Mucosa of descending colon (tissue), 3 donors: ENCODE data around the gene MKLN1. TPM values are rescaled to one million over a fixed set of nuclear protein-coding genes. Genes with fewer than 3 reads are reported as not detected.

Experiments used
- ATAC-seq: fragments of 200-7000 bp; cut with Tn5 transposase; one replicate; pipeline ENCODE4 v1.9.1; 2020; ENCODE audit warnings: mild to moderate bottlenecking, moderate library complexity
- DNase-seq, 3 donors: peaks; one replicate each; pipeline ENCODE4 v3.0.0-alpha.2; 2020
- H3K36me3 ChIP-seq: fragments of 200-600 bp; one replicate; pipeline ENCODE4 v1.8.0; 2021; ENCODE audit warnings: low read depth, mild to moderate bottlenecking
- H3K4me1 ChIP-seq: fragments of 200-600 bp; one replicate; pipeline ENCODE4 v1.8.0; 2021; ENCODE audit warnings: low read depth, mild to moderate bottlenecking
- H3K4me3 ChIP-seq: fragments of 200-600 bp; one replicate; pipeline ENCODE4 v1.8.0; 2021; ENCODE audit warnings: mild to moderate bottlenecking
- H3K9me3 ChIP-seq: fragments of 200-600 bp; one replicate; pipeline ENCODE4 v1.8.0; 2021; ENCODE audit warnings: mild to moderate bottlenecking
- intact Hi-C, 2 donors: fragments of 100-400 bp; cut with DNase I in 1 of 2; cut with micrococcal nuclease in 1 of 2; formaldehyde crosslinking; loops; one replicate each; pipeline versions ENCODE4 v1.11.0 to v1.11.1; 2022; cut with DNase I, micrococcal nuclease
- total RNA-seq, 3 donors: library from RNA; stranded (reverse); fragmentation: NEBNext Ultra II Directional in 2 of 3; extraction: Animal tissue kit (Norgen Biotek cat#: 25700) in 2 of 3; gene quantifications; one replicate each; pipeline versions ENCODE4 v1.2.1 to v1.2.4, GENCODE V29; 2021 to 2023
- TF ChIP-seq, protein P1 (sequence below): fragments of 200-600 bp; IDR thresholded peaks from one replicate; pipeline ENCODE4 v1.8.0; 2022; ENCODE audit warnings: antibody characterized with exemption, mild to moderate bottlenecking
- donor health status: DM: no; HTN: no; CAD: no; lungs with moderate emphysema.
- donor health status: DM: no; HTN: no; CAD: no.
- donor health status: DM: no; HTN: yes; CAD: no.

The MKLN1 gene
- total RNA-seq, 3 donors from 2014 or later: 41.5 to 66.1 (median 47.1) TPM

DNA sequence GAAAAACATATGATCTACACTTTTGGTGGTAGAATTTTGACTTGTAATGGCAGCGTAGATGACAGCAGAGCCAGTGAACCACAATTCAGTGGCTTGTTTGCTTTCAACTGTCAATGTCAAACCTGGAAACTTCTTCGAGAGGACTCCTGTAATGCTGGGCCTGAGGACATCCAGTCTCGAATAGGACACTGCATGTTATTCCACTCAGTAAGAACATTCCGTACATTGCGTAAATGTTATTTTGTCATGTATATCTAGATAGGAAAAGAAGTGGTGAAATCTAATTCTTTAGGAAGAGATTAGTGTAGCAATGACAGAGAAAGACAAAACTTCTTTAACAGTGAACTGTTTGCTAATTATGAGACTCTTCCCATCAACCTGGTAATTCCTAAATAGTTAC lies 115.8 kb downstream of the MKLN1 start:
- no peaks in the 10 kb centered on the region for H3K9me3 ChIP-seq
- TF ChIP-seq, protein P1, sequence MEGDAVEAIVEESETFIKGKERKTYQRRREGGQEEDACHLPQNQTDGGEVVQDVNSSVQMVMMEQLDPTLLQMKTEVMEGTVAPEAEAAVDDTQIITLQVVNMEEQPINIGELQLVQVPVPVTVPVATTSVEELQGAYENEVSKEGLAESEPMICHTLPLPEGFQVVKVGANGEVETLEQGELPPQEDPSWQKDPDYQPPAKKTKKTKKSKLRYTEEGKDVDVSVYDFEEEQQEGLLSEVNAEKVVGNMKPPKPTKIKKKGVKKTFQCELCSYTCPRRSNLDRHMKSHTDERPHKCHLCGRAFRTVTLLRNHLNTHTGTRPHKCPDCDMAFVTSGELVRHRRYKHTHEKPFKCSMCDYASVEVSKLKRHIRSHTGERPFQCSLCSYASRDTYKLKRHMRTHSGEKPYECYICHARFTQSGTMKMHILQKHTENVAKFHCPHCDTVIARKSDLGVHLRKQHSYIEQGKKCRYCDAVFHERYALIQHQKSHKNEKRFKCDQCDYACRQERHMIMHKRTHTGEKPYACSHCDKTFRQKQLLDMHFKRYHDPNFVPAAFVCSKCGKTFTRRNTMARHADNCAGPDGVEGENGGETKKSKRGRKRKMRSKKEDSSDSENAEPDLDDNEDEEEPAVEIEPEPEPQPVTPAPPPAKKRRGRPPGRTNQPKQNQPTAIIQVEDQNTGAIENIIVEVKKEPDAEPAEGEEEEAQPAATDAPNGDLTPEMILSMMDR: no peak
- no peaks in the 10 kb centered on the region for H3K36me3 ChIP-seq
- H3K4me3 ChIP-seq: no peak overlapping the region
- no peaks in the 10 kb centered on the region for H3K4me1 ChIP-seq
- intact Hi-C loops: no loop called here
- ATAC-seq: no peak
- no peak for DNase-seq

GRCh38 chr7:131444683-131445082 lies 117.0 kb downstream of the MKLN1 start:
- no peak overlapping the region for H3K4me3 ChIP-seq

GRCh38 chr7:131449373-131449902 lies 121.8 kb downstream of the MKLN1 start:
- TF ChIP-seq, protein P1: no peak
- no peak overlapping the region for H3K4me3 ChIP-seq
- no peak for DNase-seq
- no peak for ATAC-seq
- intact Hi-C loops: no loop called here
- no peaks in the 10 kb centered on the region for H3K9me3 ChIP-seq
- no peaks in the 10 kb centered on the region for H3K36me3 ChIP-seq
- no peaks in the 10 kb centered on the region for H3K4me1 ChIP-seq

More at GRCh38 chr7:131444683-131445082, 117.0 kb downstream of the MKLN1 start:
- TF ChIP-seq, protein P1: no peak
- ATAC-seq (no peak), DNase-seq (no peak)
- H3K36me3 ChIP-seq: no peaks in the 10 kb centered on the region
- H3K9me3 ChIP-seq: no peaks in the 10 kb centered on the region
- H3K4me1 ChIP-seq: no peaks in the 10 kb centered on the region
- intact Hi-C loops: no loop called here

DNA sequence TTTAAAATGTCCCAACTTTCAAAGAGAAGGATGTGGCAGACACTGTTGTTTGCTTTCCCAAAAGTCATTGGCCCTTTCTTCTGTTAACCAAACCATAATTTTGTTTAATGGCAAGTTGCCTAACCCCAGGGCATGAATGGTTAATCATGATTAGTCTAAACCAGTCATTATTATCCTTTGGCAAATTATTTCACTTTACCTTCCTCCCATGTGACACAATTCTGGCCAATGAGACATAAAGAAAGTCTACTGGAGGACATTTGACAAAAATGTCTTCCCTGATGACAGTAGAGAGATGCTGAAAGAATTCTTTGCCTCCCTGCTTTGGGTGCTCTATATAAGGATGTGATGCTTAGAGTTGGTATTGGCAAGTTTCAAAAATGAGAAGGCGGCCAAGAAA lies 126.8 kb downstream of the MKLN1 start:
- intact Hi-C loops: no loop called here
- DNase-seq: no peak
- no peaks in the 10 kb centered on the region for H3K36me3 ChIP-seq
- TF ChIP-seq, protein P1: no peak
- H3K4me3 ChIP-seq: no peak overlapping the region
- ATAC-seq: no peak
- H3K4me1 ChIP-seq: no peaks in the 10 kb centered on the region
- no peaks in the 10 kb centered on the region for H3K9me3 ChIP-seq

GRCh38 chr7:131455001-131455400 lies 127.3 kb downstream of the MKLN1 start:
- no peaks in the 10 kb centered on the region for H3K4me1 ChIP-seq
- H3K4me3 ChIP-seq: no peak overlapping the region
- intact Hi-C loops: no loop called here
- H3K36me3 ChIP-seq: no peaks in the 10 kb centered on the region
- H3K9me3 ChIP-seq: no peaks in the 10 kb centered on the region
- no peak for ATAC-seq
- DNase-seq: no peak
- TF ChIP-seq, protein P1: no peak

DNA sequence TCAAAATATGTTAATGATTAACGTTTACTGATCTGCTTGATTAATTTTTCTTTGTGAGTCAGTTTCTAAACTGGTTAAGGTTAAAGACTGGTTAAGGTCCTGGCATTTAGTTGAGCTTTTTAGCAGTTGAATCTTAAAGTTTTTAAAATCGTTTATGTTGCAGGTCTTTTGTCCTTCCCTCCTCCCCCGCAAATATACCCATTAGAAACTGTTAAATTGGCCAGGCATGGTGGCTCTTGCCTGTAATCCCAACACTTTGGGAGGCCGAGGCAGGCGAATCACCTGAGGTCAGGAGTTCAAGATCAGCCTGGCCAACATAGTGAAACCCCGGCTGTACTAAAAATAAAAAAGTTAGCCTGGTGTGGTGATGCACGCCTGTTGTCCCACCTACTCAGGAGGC lies 127.9 kb downstream of the MKLN1 start:
- Histone ChIP-seq H3K36me3 (no peaks in the 10 kb centered on the region), H3K4me3 (no peak overlapping the region), H3K9me3 (no peaks in the 10 kb centered on the region), H3K4me1 (no peaks in the 10 kb centered on the region)
- ATAC-seq: no peak
- TF ChIP-seq, protein P1: no peak
- DNase-seq: no peak
- intact Hi-C loops: no loop called here
